Ovary (tissue), 9 donors: Measurements from ENCODE around the gene IDI2. TPM values are rescaled to one million over a fixed set of nuclear protein-coding genes. Genes with fewer than 3 reads are reported as not detected.
"Not testable (repeated sequence)": the region's sequence is repeated elsewhere in the genome, so short reads cannot be mapped to it uniquely, and the experiment has no call there.

ENCODE experiments used
- DNase-seq, 5 donors: peaks; one replicate each; pipeline ENCODE4 v3.0.0-alpha.2; 2019 to 2020
- H3K27ac ChIP-seq, 2 donors: fragments of 200-600 bp; one replicate each; pipeline versions ENCODE4 v1.5.1 to v1.8.0; 2019 to 2022
- H3K27me3 ChIP-seq: fragments of 200-600 bp; one replicate; pipeline ENCODE4 v1.8.0; 2022
- H3K36me3 ChIP-seq: fragments of 200-600 bp; sonication (generic); one replicate; pipeline ENCODE4 v1.5.1; 2019
- H3K4me1 ChIP-seq: one replicate; pipeline ENCODE4 v1.8.1; 2013; ENCODE audit warnings: mild to moderate bottlenecking, moderate library complexity; ENCODE audit not compliant: insufficient read depth
- H3K4me3 ChIP-seq: fragments of 200-600 bp; sonication (generic); one replicate; pipeline ENCODE4 v1.5.1; 2017
- H3K9me3 ChIP-seq, 2 donors: fragments of 200-600 bp in 1 of 2; sonication (generic) in 1 of 2; one replicate each; pipeline versions ENCODE4 v1.5.1 to v1.8.1; 2013 to 2019; ENCODE audit warnings: mild to moderate bottlenecking in 1 of 2, moderate library complexity in 1 of 2
- EP300 ChIP-seq: sonication (generic); formaldehyde crosslinking; IDR thresholded peaks from one replicate; pipeline ENCODE4 v1.6.1; 2017; ENCODE audit warnings: antibody characterized with exemption
- POLR2A ChIP-seq: fragments of 450-650 bp; IDR thresholded peaks from one replicate; pipeline ENCODE4 v1.6.1; 2017; ENCODE audit warnings: antibody characterized with exemption, mild to moderate bottlenecking, moderate library complexity
- WGBS, 3 donors: extraction: QIAGEN DNeasy Blood & Tissue Kit in 1 of 3; methylation state at CpG; one replicate each; pipeline versions ENCODE4 v1.1.5 to v1.1.7; 2013 to 2017; 5-methylcytosine and 5-hydroxymethylcytosine counted together
- intact Hi-C, 4 donors: fragments of 100-400 bp; cut with DNase I; formaldehyde crosslinking; loops; one replicate each; pipeline versions ENCODE4 v1.11.0 to v1.15.1; 2022 to 2023
- polyA plus RNA-seq, 2 donors: library from polyadenylated mRNA; stranded (reverse); fragments of 200-250 nt in 1 of 2; fragments of 350-450 nt in 1 of 2; fragmentation: Illumina TruSeq in 1 of 2; extraction: RNeasy Lipid Tissue Mini Kit (QIAGEN cat#74804) in 1 of 2; gene quantifications; one replicate each; pipeline ENCODE4 v1.2.3, GENCODE V29; 2013 to 2014
- total RNA-seq, 7 donors: library from RNA; depleted of rRNA in 2 of 7; stranded (reverse); fragments of >200 nt in 2 of 7; fragmentation: NEBNext Ultra II Directional in 3 of 7; extraction: Animal tissue kit (Norgen Biotek cat#: 25700) in 3 of 7; gene quantifications; one replicate each; pipeline versions ENCODE4 v1.1.0 to v1.2.4, GENCODE V29; 2016 to 2023
- TF ChIP-seq, protein P1 (sequence below), 3 donors: fragments of 450-650 bp in 2 of 3; fragments of 200-600 bp in 1 of 3; IDR thresholded peaks; one replicate each; pipeline versions ENCODE4 v1.5.1 to v1.8.0; 2016 to 2022; ENCODE audit warnings: antibody characterized with exemption in 3 of 3, mild to moderate bottlenecking in 1 of 3
- donor health status: DM: no; HTN: no; CAD: no; lungs with moderate emphysema.
- donor health status: DM: no; HTN: no; CAD: no.
- donor health status: Bipolar disorder and iron deficiency.
- donor health status: DM: yes; HTN: yes; CAD: no.
- donor health status: DM: no; HTN: no; CAD: no.
- donor health status: DM: yes; HTN: yes; CAD: no.

The IDI2 gene
- total and polyA plus RNA-seq, 9 donors = not detected

DNA sequence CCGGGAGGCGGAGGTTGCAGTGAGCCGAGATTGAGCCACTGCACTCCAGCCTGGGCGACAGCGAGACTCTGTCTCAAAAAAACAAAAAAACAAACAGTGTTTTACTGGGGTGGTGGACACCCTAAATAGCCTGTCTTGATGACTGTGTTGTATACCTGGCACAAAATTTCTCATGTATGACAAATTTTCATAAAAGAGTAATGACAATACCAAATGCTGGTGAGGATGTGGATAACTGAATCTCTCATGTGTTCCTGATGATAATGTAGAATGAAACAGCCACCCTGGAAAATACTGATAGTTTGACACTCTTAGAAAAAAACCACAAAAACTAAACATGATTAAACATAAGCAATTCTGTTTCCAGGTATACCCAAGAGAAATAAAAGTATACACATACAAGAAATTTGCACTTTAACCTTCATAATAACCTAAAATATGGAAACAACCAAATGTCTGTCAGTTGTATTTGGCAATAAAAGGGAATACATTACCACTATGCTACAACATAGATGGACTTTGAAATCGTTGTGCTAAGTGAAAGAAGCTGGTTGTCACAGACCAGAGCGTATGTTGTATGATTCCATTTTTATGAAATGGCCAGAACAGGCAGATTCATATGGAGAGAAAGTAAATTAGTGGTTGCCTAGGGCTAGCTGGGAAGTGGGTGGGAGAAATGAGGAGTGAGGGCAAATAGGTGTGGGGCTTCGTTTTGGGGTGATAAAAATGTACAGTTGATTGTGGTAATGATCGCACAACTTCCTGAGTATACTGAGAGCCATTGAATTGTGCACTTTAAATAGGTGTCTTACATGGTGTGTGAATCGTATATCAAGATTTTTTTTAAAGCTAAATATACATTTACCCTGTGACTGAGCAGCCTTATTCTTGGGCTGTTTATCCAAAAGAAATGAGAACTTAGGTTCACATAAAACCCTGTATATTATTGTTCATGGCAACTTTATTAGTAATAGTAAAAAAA lies 43.0 kb upstream of the IDI2 start:
- DNase-seq = no peak
- Histone ChIP-seq H3K4me1 (peaks cover 2% of the 10 kb centered on the region), H3K27ac (no peak overlapping the region), H3K27me3 (no peaks in the 10 kb centered on the region), H3K9me3 (no peaks in the 10 kb centered on the region), H3K4me3 (no peak overlapping the region), H3K36me3 (no peaks in the 10 kb centered on the region)
- 86 to 94% (median 94%) methylated on average over 10 of the region's 10 CpGs for WGBS, 3 donors
- no peak for TF ChIP-seq EP300
- TF ChIP-seq, protein P1, sequence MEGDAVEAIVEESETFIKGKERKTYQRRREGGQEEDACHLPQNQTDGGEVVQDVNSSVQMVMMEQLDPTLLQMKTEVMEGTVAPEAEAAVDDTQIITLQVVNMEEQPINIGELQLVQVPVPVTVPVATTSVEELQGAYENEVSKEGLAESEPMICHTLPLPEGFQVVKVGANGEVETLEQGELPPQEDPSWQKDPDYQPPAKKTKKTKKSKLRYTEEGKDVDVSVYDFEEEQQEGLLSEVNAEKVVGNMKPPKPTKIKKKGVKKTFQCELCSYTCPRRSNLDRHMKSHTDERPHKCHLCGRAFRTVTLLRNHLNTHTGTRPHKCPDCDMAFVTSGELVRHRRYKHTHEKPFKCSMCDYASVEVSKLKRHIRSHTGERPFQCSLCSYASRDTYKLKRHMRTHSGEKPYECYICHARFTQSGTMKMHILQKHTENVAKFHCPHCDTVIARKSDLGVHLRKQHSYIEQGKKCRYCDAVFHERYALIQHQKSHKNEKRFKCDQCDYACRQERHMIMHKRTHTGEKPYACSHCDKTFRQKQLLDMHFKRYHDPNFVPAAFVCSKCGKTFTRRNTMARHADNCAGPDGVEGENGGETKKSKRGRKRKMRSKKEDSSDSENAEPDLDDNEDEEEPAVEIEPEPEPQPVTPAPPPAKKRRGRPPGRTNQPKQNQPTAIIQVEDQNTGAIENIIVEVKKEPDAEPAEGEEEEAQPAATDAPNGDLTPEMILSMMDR (IDR thresholded peaks at IDR 0.05) = no peak
- no peak for TF ChIP-seq POLR2A
- intact Hi-C loops = no loop called here

DNA sequence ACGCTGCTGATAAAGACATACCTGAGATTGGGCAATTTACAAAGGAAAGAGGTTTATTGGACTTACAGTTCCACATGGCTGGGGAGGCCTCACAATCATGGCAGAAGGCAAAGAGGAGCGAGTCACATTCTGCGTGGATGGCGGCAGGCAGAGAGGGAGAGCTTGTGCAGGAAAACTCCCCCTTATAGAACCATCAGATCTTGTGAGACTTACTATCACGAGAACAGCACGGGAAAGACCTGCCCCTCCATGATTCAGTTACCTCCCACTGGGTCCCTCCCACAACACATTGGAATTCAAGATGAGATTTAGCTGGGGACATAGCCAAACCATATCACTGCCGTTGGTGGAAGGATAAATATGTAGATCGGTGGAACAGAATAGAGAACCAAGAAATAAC lies 41.1 kb upstream of the IDI2 start:
- H3K9me3 ChIP-seq, H3K27me3 ChIP-seq, intact Hi-C loops, H3K27ac ChIP-seq, DNase-seq, H3K4me1 ChIP-seq, H3K4me3 ChIP-seq, H3K36me3 ChIP-seq: not testable (repeated sequence)
- WGBS, 3 donors = 70 to 79% (median 73%) methylated on average over 8 of the region's 8 CpGs

DNA sequence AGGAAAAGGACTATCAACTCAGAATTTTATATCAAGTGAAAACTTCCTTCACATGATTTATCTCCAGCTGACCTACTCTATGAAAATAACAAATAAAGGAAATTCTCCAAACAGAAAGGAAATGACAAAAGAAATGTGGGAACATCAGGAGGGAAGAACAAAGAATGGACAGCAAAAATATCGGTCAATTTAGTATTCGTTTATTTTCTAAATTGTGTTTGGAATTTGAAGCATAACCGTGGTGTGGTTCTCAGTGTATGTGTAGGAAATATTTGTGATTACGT lies 39.2 kb upstream of the IDI2 start:
- 83 to 89% (median 89%) methylated on average over 4 of the region's 4 CpGs for WGBS, 3 donors
- Histone ChIP-seq H3K36me3 (no peaks in the 10 kb centered on the region), H3K4me1 (no peaks in the 10 kb centered on the region), H3K4me3 (no peak overlapping the region), H3K9me3 (no peaks in the 10 kb centered on the region), H3K27me3 (no peaks in the 10 kb centered on the region), H3K27ac (no peak overlapping the region)
- no peak for DNase-seq
- intact Hi-C loops = no loop called here
- TF ChIP-seq EP300 (no peak), POLR2A (no peak)
- TF ChIP-seq, protein P1 (IDR thresholded peaks at IDR 0.05) = no peak

DNA sequence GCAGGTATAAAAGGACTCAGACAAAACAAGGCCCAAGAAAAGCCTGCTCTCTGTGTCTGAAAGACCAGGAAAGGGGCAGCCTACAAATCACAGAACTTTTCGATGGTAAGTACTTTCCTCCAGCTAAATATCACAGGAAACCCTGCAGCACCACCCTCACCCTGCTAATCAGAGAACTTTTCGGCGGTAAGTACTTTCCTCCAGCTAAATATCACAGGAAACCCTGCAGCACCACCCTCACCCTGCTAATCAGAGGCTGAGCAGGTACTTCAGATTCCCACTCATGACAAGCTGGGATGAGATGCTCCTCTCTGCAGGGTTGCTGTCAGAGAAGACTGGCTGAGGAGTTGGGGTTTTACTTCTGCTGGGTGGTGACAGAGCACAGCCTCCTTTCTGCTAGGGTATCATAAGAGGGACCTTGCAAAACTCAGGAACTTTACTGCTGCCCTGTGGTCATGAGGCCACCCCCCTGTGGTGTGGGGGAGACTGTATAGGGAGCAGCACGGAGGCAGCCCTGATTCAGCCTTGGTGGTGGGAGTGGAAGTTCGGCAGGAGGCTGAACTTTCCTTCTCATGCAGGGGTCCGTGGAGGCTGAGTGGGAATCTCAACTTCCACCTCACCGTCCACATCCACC lies 37.7 kb upstream of the IDI2 start:
- Histone ChIP-seq H3K4me1 (no peaks in the 10 kb centered on the region), H3K9me3 (no peaks in the 10 kb centered on the region), H3K36me3 (no peaks in the 10 kb centered on the region), H3K27ac (no peak overlapping the region), H3K4me3 (no peak overlapping the region), H3K27me3 (no peaks in the 10 kb centered on the region)
- no peak for DNase-seq
- WGBS, 3 donors = 72 to 84% (median 76%) methylated on average over 7 of the region's 7 CpGs
- intact Hi-C loops = no loop called here
- no peak for TF ChIP-seq EP300
- TF ChIP-seq, protein P1 (IDR thresholded peaks at IDR 0.05) = no peak
- TF ChIP-seq POLR2A = no peak
